ENCODE results near the gene FOXC1. TPM values are rescaled to one million over a fixed set of nuclear protein-coding genes. Genes with fewer than 3 reads are reported as not detected.

FOXC1 gene
- total RNA-seq, 1 experiment from 2014 or later: 40.7 TPM

GRCh38 chr6:1614448-1615150, 4.9 kb downstream of the FOXC1 start:
- no peaks in the 10 kb centered on the region for H3K27me3 ChIP-seq (ENCODE audit: insufficient read depth, low read length)
- H2AFZ ChIP-seq (ENCODE audit: low read depth, low read length, poor library complexity, severe bottlenecking): no peak overlapping the region
- H3K36me3 ChIP-seq (ENCODE audit: control insufficient read depth in 1 of 2, insufficient read depth in 2 of 2, low read length in 2 of 2): peaks cover 3 to 4% of the 10 kb centered on the region in 2 experiments; a peak in 1 of 4 replicates
- H3K27ac ChIP-seq (ENCODE audit: low read depth, low read length): no peak overlapping the region; the same call in 1 of the 2 replicates
- no peak overlapping the region for H3K4me3 ChIP-seq (replicated peaks in 1 of 2; ENCODE audit: low read depth in 1 of 2, low read length in 2 of 2)
- POLR2A ChIA-PET: interaction anchor here (1.1 kb wide), 1 partner anchor 72 kb away, joined by 3 read pairs; no protein-coding TSS in a partner anchor
- DNase-seq (ENCODE audit: low read depth, low spot score) (no peak), ATAC-seq (no peak)
- no peaks in the 10 kb centered on the region for H3K9me3 ChIP-seq (ENCODE audit: control insufficient read depth in 1 of 2, insufficient read depth in 1 of 2, low read depth in 1 of 2, low read length in 2 of 2)
- 0 out of 2 replicates have a peak, but pooled peaks cover 6% of the 10 kb centered on the region for H4K20me1 ChIP-seq (ENCODE audit: insufficient read depth)
- peaks cover 11 to 12% of the 10 kb centered on the region in 2 experiments; a peak in 3 of 4 replicates for H3K4me1 ChIP-seq (ENCODE audit: control insufficient read depth in 1 of 2, insufficient read depth in 2 of 2, low read length in 2 of 2)
- H3K79me2 ChIP-seq (ENCODE audit: insufficient read depth, low read length): peaks cover 40% of the 10 kb centered on the region
- no peak overlapping the region for H3K9ac ChIP-seq (ENCODE audit: low read length)
- intact Hi-C loops (cut with micrococcal nuclease): no loop called here
- no peaks in the 10 kb centered on the region for H3K9me2 ChIP-seq (ENCODE audit: insufficient read depth)
- TF ChIP-seq ELF1 (IDR thresholded peaks at IDR 0.05; ENCODE audit: borderline replicate concordance, low read depth) (no peak), JUND (IDR thresholded peaks at IDR 0.05) (no peak), ZNF274 (IDR thresholded peaks at IDR 0.05; ENCODE audit: low read depth, low read length) (no peak), ZBTB33 (IDR thresholded peaks at IDR 0.05; ENCODE audit: extremely low read depth, insufficient replicate concordance, low read length) (no peak), ZFX (IDR thresholded peaks at IDR 0.05) (no peak), RAD21 (IDR thresholded peaks at IDR 0.05; ENCODE audit: low read depth) (no peak), TCF7L2 (IDR thresholded peaks at IDR 0.05; ENCODE audit: borderline replicate concordance, extremely low read depth, insufficient read depth, insufficient read length) (no peak), SP1 (IDR thresholded peaks at IDR 0.05; ENCODE audit: low read depth) (no peak), CTCF (IDR thresholded peaks at IDR 0.05 in 2 of 3, conservative IDR thresholded peaks at IDR 0.05 in 1 of 3; ENCODE audit: borderline replicate concordance in 1 of 3, insufficient read depth in 1 of 3, low read depth in 2 of 3, low read length in 2 of 3) (no peak), EGR1 (IDR thresholded peaks at IDR 0.05; ENCODE audit: low read depth) (no peak), MAX (IDR thresholded peaks at IDR 0.05) (no peak), YY1 (IDR thresholded peaks at IDR 0.05; ENCODE audit: extremely low read depth, insufficient replicate concordance, low read depth, low read length) (no peak), CBX3 (IDR thresholded peaks at IDR 0.05; ENCODE audit: low read depth) (no peak), FOSL1 (IDR thresholded peaks at IDR 0.05; ENCODE audit: low read depth) (no peak), REST (IDR thresholded peaks at IDR 0.05; ENCODE audit: low read depth) (no peak), SRF (IDR thresholded peaks at IDR 0.05; ENCODE audit: low read depth) (no peak)
- H3K4me2 ChIP-seq (ENCODE audit: low read length): no peak overlapping the region
- BruUV-seq (replicated peaks): no TSS peak
- CTCF ChIA-PET: no interaction called here
- RAD21 ChIA-PET (ENCODE audit: low non-redundant PET in 1 of 2, low total read pairs in 2 of 2, uncharacterized antibody in 2 of 2, unreplicated experiment in 2 of 2): no interaction called here

All from HCT116 (cell line).